ENCODE measurements around the gene RSRP1.
A peak's percentile ranks its signal among the peaks of the same experiment; 100 is the strongest.
"Not testable (repeated sequence)": the region's sequence is repeated elsewhere in the genome, so short reads cannot be mapped to it uniquely, and the experiment has no call there.

The RSRP1 gene

GRCh38 chr1:25245393-25245792, 1.9 kb downstream of the RSRP1 start:
- ATAC-seq (replicated peaks) (no peak), DNase-seq (no peak)
- H3K27ac Mint-ChIP-seq, result no peak overlapping the region
- H3K9me3 Mint-ChIP-seq, result no peaks in the 10 kb centered on the region
- peaks cover 38 to 51% of the 10 kb centered on the region in 2 donors for H3K36me3 Mint-ChIP-seq
- H3K27me3 Mint-ChIP-seq, result no peaks in the 10 kb centered on the region
- H3K4me1 Mint-ChIP-seq, result peaks cover 26 to 68% of the 10 kb centered on the region in 2 donors
- peak overlapping the region; percentile 90 to 97 for H3K4me3 Mint-ChIP-seq

- Mint-ChIP-seq H3K9me3 (no peaks in the 10 kb centered on the region), H3K4me1 (peaks cover 36 to 81% of the 10 kb centered on the region in 2 donors), H3K4me3 (no peak overlapping the region), H3K27ac (peak overlapping the region; percentile 20), H3K36me3 (peaks cover 42 to 59% of the 10 kb centered on the region in 2 donors), H3K27me3 (no peaks in the 10 kb centered on the region)
- no peak for ATAC-seq (replicated peaks)
- DNase-seq, result no peak
Measured at GRCh38 chr1:25243907-25244306, 3.3 kb downstream of the RSRP1 start.

GRCh38 chr1:25239681-25240541, 7.3 kb downstream of the RSRP1 start:
- peak; percentile 97 for DNase-seq
- Mint-ChIP-seq H3K4me3 (peak overlapping the region; percentile 85 to 91), H3K4me1 (peaks cover 34 to 77% of the 10 kb centered on the region in 2 donors), H3K9me3 (no peaks in the 10 kb centered on the region), H3K27ac (peak overlapping the region; percentile 98), H3K36me3 (peaks cover 19 to 34% of the 10 kb centered on the region in 2 donors), H3K27me3 (no peaks in the 10 kb centered on the region)
- peak; percentile 91 to 93 for ATAC-seq (replicated peaks)

DNA sequence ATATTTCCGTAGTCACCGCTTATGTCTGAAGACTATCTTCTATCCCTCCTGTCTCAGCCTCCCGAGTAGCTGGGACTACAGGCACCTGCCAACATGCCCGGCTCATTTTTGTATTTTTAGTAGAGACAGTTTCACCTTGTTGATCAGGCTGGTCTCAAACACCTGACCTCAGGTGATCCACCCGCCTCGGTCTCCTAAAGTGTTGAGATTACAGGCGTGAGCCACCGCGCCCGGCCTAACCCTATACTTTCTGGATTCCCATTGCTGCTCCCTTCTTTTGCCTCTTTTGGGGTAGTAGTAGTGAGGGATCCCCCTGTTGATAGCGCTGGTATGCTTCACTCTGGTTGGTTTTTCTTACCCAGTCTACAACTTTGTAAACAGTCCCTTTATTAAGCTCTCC, 9.2 kb downstream of the RSRP1 start:
- Mint-ChIP-seq H3K4me1 (peaks cover 36 to 75% of the 10 kb centered on the region in 2 donors), H3K27ac (peak overlapping the region; percentile 48), H3K27me3 (no peaks in the 10 kb centered on the region), H3K36me3 (peaks cover 17 to 26% of the 10 kb centered on the region in 2 donors), H3K4me3 (no peak overlapping the region), H3K9me3 (no peaks in the 10 kb centered on the region)
- no peak for DNase-seq
- no peak for ATAC-seq (replicated peaks)

GRCh38 chr1:25236261-25236660, 11.0 kb downstream of the RSRP1 start:
- not testable (repeated sequence) for DNase-seq; ATAC-seq (replicated peaks); H3K27me3 Mint-ChIP-seq; H3K9me3 Mint-ChIP-seq
- Mint-ChIP-seq H3K4me3 (peak overlapping the region; percentile 74 to 77), H3K27ac (peak overlapping the region; percentile 93), H3K4me1 (peaks cover 38 to 69% of the 10 kb centered on the region in 2 donors), H3K36me3 (peaks cover 14 to 20% of the 10 kb centered on the region in 2 donors)

- H3K4me3 Mint-ChIP-seq; H3K9me3 Mint-ChIP-seq; DNase-seq; ATAC-seq (replicated peaks); H3K27ac Mint-ChIP-seq; H3K27me3 Mint-ChIP-seq: not testable (repeated sequence)
- peaks cover 14 to 20% of the 10 kb centered on the region in 2 donors for H3K36me3 Mint-ChIP-seq
- H3K4me1 Mint-ChIP-seq, result peaks cover 39 to 63% of the 10 kb centered on the region in 2 donors
Measured at GRCh38 chr1:25235411-25235810, 11.8 kb downstream of the RSRP1 start.

GRCh38 chr1:25232866-25233784, 14.1 kb downstream of the RSRP1 start:
- no peaks in the 10 kb centered on the region for H3K27me3 Mint-ChIP-seq
- peak; percentile 76 for DNase-seq
- H3K9me3 Mint-ChIP-seq, result no peaks in the 10 kb centered on the region
- peaks cover 18 to 23% of the 10 kb centered on the region in 2 donors for H3K36me3 Mint-ChIP-seq
- peak; percentile 82 to 83 for ATAC-seq (replicated peaks)
- H3K4me1 Mint-ChIP-seq, result peaks cover 29 to 49% of the 10 kb centered on the region in 2 donors
- no peak overlapping the region for H3K4me3 Mint-ChIP-seq
- no peak overlapping the region for H3K27ac Mint-ChIP-seq

DNA sequence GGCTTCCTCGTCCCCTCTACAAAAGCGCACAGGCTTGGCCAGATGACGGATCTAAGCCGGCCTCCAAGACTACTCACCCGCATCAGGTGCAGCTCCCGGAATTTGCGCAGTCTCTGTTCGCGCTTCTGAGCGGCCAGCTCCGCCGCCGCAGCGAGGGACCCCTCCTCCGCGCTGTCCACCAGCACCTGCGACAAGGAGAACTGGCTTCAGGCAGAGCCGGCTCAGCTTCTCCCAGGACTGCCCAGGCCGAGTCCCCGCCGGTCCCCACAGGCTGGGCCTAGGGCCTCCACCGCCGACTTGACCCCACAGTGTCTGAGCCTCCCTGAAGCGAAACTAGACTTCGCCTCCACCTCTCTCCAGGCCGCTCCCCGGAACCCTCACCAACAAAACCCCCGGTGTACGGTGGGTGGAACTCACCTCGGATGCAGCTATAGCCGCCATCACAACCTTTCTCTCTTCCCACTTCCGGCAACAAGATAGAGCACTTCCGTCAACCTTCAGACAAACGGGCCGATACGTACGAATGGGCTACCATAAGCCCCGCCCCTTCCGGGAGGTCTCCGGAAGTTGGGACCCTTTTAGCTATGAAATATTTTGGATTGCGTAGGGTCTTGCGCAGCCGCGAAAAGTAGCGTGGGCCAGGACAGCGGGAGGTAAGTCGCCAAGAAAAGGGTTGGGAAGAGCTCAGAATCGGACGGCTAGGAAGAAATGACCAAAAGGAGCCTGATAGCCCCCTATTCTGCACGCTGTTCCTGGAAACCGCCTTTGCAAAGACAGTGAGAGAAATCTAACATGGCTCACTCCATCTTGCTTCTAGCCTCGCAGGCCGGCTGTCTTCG, 15.0 kb downstream of the RSRP1 start, which contains the start of gene SYF2:
TSS of gene SYF2 (minus strand) at position 476 of the 839 bp plus-strand sequence. CDS start at position 441, 35 bp downstream.
- H3K4me1 Mint-ChIP-seq, result peaks cover 24 to 44% of the 10 kb centered on the region in 2 donors
- ATAC-seq (replicated peaks), result peak; percentile 90 to 92
- no peaks in the 10 kb centered on the region for H3K27me3 Mint-ChIP-seq
- no peak within 1 kb of the TSS for H3K27ac Mint-ChIP-seq
- DNase-seq, result peak; percentile 85
- H3K9me3 Mint-ChIP-seq, result no peaks in the 10 kb centered on the region
- H3K36me3 Mint-ChIP-seq, result peaks cover 21 to 29% of the 10 kb centered on the region in 2 donors
- no peak within 1 kb of the TSS for H3K4me3 Mint-ChIP-seq

GRCh38 chr1:25223471-25223870, 23.8 kb downstream of the RSRP1 start:
- no peak overlapping the region for H3K4me3 Mint-ChIP-seq
- peaks cover 41 to 53% of the 10 kb centered on the region in 2 donors for H3K36me3 Mint-ChIP-seq
- no peaks in the 10 kb centered on the region for H3K9me3 Mint-ChIP-seq
- ATAC-seq (replicated peaks) (no peak), DNase-seq (no peak)
- H3K27me3 Mint-ChIP-seq, result no peaks in the 10 kb centered on the region
- no peak overlapping the region for H3K27ac Mint-ChIP-seq
- peaks cover 3 to 10% of the 10 kb centered on the region in 2 donors for H3K4me1 Mint-ChIP-seq

- no peaks in the 10 kb centered on the region for H3K9me3 Mint-ChIP-seq
- no peak overlapping the region for H3K27ac Mint-ChIP-seq
- peaks cover 2 to 6% of the 10 kb centered on the region in 2 donors for H3K4me1 Mint-ChIP-seq
- H3K36me3 Mint-ChIP-seq, result peaks cover 35 to 50% of the 10 kb centered on the region in 2 donors
- ATAC-seq (replicated peaks) (no peak), DNase-seq (no peak)
- no peak overlapping the region for H3K4me3 Mint-ChIP-seq
- H3K27me3 Mint-ChIP-seq, result no peaks in the 10 kb centered on the region
Measured at GRCh38 chr1:25222606-25223005, 24.6 kb downstream of the RSRP1 start.

GRCh38 chr1:25220666-25221065, 26.6 kb downstream of the RSRP1 start:
- Mint-ChIP-seq H3K36me3 (peaks cover 33 to 44% of the 10 kb centered on the region in 2 donors), H3K4me1 (peaks cover 11 to 25% of the 10 kb centered on the region in 2 donors), H3K27me3 (no peaks in the 10 kb centered on the region), H3K27ac (no peak overlapping the region), H3K4me3 (no peak overlapping the region), H3K9me3 (no peaks in the 10 kb centered on the region)
- DNase-seq (no peak), ATAC-seq (replicated peaks) (no peak)

GRCh38 chr1:25219661-25220251, 27.5 kb downstream of the RSRP1 start:
- Mint-ChIP-seq H3K4me3 (no peak overlapping the region), H3K9me3 (no peaks in the 10 kb centered on the region), H3K27me3 (no peaks in the 10 kb centered on the region), H3K27ac (peak overlapping the region; percentile 32), H3K4me1 (peaks cover 11 to 30% of the 10 kb centered on the region in 2 donors), H3K36me3 (peaks cover 31 to 41% of the 10 kb centered on the region in 2 donors)
- ATAC-seq (replicated peaks) (no peak), DNase-seq (no peak)

- Mint-ChIP-seq H3K36me3 (peaks cover 22 to 29% of the 10 kb centered on the region in 2 donors), H3K4me3 (no peak overlapping the region)
Measured at GRCh38 chr1:25217598-25218232, 29.5 kb downstream of the RSRP1 start.

More at GRCh38 chr1:25217598-25218232, 29.5 kb downstream of the RSRP1 start:
- DNase-seq (no peak), ATAC-seq (replicated peaks) (no peak)
- Mint-ChIP-seq H3K4me1 (peaks cover 11 to 30% of the 10 kb centered on the region in 2 donors), H3K9me3 (no peaks in the 10 kb centered on the region), H3K27ac (no peak overlapping the region), H3K27me3 (no peaks in the 10 kb centered on the region)

All from stimulated activated naive B cell treated with anti-CD40 and anti-IgM and Interleukin-4, amounts not matched to agents 10 μg/mL and 1 μg/mL and 100 μg/mL, for 72 hours (primary cell).